ENCODE data around the gene PDE9A.
A peak's percentile ranks its signal among the peaks of the same experiment; 100 is the strongest.

The PDE9A gene

GRCh38 chr21:42657676-42658319 is 4.4 kb downstream of the PDE9A start:
- DNase-seq (ENCODE audit: low spot score): no peak

GRCh38 chr21:42658320-42659105 is 5.1 kb downstream of the PDE9A start:
- DNase-seq (ENCODE audit: low spot score): no peak

- DNase-seq (ENCODE audit: low spot score): no peak
Measured at GRCh38 chr21:42659416-42660117, 6.1 kb downstream of the PDE9A start.

DNA sequence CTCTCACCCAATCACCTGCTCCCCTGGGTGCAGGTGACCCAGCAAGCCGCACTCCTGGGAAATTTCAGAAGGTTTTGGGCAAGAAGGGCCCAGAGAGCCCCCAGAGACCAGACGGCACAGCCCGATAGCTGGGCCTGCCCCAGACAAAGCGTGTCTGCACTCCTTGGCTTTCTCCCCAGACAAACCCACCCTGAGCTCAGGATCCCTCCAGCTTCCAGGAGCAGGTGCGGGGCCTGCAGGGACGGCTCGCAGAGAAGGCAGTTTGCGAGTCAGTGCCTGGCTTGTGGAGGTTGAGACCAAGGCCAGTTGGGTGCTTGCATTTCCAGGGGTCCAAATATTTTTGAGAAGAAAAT is 6.7 kb downstream of the PDE9A start:
- no peak for DNase-seq (ENCODE audit: low spot score)

GRCh38 chr21:42661688-42662429 is 8.4 kb downstream of the PDE9A start:
- no peak for DNase-seq (ENCODE audit: low spot score)

DNA sequence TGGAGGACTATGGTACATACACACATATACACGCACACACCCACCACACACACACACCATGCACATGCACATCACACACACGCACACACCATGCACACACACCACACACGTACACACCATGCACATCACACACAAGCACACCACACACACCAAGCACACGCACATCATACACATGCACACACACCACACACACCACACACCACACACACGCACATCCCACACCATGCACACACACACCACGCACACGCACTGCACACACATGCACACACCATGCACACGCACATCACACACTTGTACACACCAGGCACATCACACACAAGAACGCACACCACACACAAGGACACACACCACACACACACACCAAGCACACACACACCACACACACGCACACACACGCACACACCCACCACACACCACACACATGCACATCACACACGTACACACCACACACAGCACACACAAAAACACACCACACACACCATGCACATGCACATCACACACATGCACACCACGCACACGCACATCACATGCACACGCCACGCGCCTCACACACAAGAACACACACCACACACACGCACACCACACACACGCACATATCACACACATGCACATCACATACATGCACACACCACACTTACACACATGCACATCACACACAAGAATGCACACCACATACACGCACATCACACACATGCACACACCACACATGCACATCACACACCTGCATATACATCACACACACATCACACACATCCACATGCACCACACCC is 9.2 kb downstream of the PDE9A start:
- DNase-seq (ENCODE audit: low spot score): no peak

GRCh38 chr21:42663200-42663750 is 9.9 kb downstream of the PDE9A start:
- no peak for DNase-seq (ENCODE audit: low spot score)

- DNase-seq (ENCODE audit: low spot score): no peak
Measured at GRCh38 chr21:42663860-42664535, 10.6 kb downstream of the PDE9A start.

DNA sequence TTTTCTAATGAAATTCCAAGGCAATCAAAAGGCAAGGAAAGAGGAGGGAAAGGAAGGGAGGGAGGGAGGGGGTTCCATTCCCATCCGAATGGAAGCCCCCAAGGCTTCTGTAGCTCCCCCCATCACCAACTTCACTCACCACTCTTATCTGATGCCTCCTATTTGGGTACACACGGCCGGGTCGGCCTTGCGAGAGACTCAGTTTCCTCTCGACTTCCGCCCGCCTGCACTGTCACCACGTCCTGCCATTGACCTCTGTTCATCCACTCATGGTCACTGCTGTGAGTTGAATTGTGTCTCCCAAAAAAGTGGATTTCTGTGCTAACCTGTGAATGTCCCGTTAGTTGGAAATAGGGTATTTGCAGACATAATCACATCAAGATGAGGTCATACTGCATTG is 11.2 kb downstream of the PDE9A start:
- DNase-seq (ENCODE audit: low spot score): no peak

DNA sequence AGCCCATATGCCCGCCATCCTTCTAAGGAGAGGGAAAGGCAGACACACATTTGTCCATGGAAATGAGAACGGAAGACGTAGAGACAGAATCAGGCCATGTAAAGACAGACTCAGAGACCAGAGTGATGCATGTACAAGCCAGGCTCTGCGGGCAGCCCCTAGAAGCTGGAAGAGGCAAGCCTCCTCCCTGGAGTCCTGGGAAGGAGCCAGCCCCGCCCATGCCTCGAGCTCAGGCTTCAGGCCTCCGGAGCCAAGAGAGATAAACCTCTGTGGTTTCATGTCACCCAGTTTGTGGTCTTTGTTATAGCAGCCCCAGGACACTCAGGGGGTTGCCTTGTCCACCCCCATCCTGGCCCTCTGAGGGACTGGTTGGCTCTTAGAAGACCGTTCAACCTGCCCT is 11.6 kb downstream of the PDE9A start:
- no peak for DNase-seq (ENCODE audit: low spot score)

DNA sequence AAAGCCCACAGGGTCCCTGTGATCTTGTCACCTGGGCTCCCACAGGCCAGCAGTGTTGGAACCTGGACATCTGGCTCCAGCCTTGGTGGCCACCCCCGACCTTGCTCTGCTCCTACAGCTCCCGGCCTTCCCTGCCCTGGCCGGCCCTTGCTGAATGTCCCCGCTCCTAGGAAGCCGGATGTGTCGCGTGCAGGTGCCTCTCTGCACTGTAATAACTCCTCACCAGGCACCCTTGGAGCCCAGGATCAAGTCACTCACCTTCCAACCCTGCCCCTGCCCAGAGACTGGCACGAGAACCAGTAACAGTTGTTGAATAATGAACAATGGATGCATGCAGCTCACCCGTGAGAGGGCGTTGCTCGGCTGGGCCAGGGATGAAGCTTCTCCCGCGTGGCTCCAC is 12.1 kb downstream of the PDE9A start:
- no peak for DNase-seq (ENCODE audit: low spot score)

DNA sequence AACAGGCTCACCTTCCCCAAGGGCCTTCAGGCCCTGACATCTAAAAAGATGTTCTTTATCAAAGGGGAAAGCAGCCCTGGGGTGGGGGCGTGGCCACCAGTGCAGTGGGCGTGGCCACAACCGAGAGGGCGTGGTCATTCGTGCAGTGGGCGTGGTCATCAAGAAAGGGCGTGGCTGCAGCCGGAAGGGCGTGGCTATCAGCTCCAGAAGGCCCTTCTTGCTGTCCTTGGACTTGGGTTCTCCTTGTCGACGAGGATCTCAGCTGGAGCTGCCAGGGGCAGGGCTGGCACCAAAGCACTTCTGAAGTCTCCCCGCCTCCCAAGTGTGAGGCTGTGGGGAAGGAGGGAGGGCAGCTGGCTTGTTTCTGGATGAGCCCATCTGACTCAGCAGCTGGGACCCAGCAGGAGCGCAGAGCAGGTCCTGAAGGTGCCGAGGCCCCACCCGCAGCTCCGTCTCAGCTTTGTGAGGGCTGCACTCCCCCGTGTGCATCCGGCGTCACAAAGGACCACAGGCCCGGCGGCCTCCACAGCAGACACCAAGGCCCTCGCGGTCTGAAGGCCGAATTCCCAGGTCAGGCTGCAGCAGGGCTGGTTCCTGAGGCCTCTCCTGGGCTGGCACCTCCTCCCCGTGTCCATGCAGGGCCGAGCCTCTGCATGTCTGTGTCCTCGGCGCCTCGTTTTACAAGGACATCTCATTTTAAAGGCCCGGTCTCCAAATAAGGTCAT is 12.8 kb downstream of the PDE9A start:
- peak; percentile 66 for DNase-seq (ENCODE audit: low spot score)

DNA sequence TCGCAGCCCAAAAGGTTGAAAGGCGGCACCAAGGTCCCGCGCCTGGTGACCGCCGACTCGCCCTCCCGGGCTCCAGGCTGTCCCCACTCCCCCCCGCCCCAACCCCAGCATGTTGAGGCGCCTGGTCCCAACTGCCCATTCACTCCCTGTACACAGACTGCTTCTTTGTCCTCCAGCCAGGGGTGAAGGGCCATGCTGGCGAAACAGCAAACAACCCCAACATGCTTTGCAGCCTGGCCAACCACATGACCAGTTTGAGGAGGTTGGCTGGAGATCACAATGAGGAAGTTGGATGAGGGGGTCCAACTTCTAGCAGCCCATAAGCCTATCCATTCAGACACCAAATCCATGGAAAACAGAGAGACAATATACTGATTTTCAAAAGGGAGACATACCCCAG is 13.5 kb downstream of the PDE9A start:
- no peak for DNase-seq (ENCODE audit: low spot score)

- no peak for DNase-seq (ENCODE audit: low spot score)
Measured at GRCh38 chr21:42668298-42668992, 15.0 kb downstream of the PDE9A start.

DNA sequence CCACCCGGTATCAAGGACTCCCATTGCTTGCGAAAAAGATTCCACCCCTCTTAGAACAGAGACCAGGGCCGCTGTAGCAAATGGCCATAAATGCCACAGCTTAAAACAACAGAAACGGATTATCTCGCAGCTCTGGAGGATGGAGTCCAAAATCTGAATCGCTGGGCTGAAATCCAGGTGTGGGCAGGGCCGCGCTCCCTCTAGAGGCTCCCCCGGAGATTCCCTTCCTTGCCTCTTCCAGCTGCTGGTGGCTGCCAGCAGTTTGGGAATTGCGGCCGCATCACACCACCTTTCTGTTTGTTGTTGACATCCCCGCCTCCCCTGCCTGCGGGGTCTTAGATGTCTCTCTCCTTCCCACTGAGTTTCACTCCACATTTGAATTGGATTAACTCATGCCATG is 15.6 kb downstream of the PDE9A start:
- no peak for DNase-seq (ENCODE audit: low spot score)

DNA sequence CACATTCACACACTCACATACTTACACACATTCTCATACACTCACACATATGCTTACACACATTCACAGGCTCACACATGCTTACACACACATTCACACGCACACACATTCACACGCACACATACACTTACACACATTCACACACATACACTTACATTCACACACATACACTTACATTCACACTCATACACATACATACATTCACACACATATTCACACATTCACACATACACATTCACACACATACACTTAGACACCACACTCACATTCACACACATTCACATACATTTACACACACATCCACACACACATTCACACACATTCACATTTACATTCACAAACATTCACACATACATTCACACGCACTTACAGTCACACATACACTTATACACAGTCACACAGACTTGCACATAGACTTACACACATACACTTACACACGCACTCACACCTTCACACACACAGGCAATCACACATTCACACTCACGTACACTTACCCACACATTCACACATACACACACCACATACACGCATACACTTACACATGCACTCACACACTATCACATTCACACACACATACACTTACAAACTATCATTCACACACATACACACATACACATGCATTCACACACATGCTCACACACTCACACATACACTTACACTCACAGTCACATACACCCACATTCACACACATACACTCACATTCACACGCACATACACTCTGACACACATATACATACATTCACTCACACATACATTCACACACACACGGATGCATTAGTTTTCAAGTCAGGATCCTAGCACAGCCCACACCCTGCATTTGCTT is 16.8 kb downstream of the PDE9A start:
- DNase-seq (ENCODE audit: low spot score): no peak

GRCh38 chr21:42670884-42671283 is 17.5 kb downstream of the PDE9A start:
- no peak for DNase-seq (ENCODE audit: low spot score)

DNA sequence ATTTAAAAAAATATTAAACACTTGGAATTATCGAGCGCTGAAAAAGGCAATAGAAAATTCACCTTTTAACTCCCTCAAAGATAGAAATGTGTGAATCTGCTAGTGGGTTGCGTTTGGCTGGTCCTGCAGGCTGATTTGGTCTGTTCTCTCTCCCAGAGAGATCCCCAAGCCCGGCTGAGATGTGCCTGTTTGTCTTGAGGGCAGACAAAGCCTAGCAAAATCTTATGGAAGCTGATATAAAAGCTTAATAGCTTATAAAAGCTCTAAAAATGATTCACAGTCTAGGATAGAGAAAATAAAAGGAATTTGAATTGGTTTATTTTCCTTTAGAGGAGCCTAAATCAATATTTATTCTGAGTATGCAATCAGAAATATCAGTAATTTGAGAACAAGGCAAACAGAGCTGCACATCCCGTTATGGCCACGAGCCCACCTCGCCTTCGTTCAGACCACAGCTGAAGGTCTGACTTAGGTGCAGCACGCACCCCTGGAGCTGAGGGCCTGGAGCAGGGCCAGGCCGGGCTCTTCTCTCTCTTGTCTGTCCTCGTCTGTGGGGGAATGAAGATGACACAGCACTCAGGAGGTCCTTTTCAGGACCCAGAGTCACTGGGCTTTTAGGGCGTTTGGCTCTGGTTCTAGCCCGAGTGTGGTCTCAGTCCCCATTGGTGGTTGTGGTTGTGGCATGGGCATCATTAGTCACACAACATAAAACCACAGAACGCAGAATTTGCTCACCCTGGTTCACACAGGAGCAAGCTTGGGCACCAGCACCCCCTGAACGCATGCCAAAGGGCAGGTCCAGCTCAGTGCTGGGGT is 18.6 kb downstream of the PDE9A start:
- no peak for DNase-seq (ENCODE audit: low spot score)

Data from COLO829 (cell line).